Skin of body (tissue), 2 donors: Measurements from ENCODE around the gene CDH18. TPM values are rescaled to one million over a fixed set of nuclear protein-coding genes. Genes with fewer than 3 reads are reported as not detected.
A peak's percentile ranks its signal among the peaks of the same experiment; 100 is the strongest.
"Not testable (repeated sequence)": the region's sequence is repeated elsewhere in the genome, so short reads cannot be mapped to it uniquely, and the experiment has no call there.

Source experiments
- DNase-seq: peaks from one replicate; lab custom pipeline; 2025; lab: John Stamatoyannopoulos, UW
- total RNA-seq: library from RNA; depleted of rRNA; stranded (reverse); fragments of >200 nt; gene quantifications from one replicate; pipeline ENCODE4 v1.2.3, GENCODE V29; 2014

The CDH18 gene
- total RNA-seq, 1 donor from 2014 or later = 16.5 TPM

DNA sequence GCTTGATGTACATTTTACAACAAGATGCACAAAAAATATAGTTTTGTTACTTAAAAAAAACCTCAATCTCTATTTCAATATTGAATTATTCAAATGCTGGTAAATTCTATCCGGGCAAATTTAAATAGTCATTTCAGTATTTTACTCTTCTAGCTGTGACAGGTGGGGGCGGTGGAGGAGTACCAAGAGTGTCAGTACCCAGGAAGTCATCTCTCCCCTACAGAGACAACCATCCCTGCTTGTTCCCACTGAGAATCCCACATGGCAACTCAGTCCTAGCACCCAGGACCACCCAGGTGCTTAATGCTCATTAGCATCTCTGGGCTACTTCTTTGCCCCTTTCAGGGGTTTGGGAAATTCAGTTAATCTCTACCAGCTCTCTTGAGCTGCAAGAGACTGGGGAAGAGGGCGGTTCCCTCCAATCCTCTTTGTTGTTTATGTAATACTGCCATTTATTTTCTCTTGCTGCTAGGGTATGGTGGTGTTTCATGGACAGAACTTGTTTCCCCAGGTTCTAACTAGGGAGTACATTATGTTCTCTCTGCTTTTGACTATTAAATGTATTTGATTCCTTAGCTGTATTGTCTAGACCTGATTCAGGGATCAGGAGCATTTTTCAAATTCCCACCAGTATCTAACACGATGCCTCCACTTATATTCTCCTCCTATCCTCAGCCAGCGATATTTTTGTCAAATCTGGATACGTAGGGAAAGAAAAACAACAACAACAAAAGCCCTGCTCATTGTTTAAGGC lies 122.5 kb downstream of the CDH18 start:
- no peak for DNase-seq

- no peak for DNase-seq
Observed at GRCh38 chr5:19862711-19863110, 125.3 kb downstream of the CDH18 start.

DNA sequence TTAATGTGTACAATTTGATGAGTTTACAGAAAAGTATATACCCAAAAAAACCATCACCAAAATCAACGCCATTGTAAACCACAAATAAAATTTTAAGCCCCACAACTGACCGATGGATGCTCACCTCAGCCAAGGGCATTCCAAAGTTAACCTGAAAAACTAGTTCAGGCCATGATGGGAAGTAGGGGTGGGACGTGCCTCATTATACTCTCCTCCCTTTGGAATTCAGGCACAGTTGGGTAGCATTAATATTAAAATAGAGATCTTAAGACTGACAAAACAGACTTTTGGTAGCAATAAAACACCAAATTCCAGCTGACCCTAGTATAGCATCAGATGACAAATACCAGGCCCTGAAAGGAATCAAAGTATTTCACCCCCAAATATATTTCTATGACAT lies 129.0 kb downstream of the CDH18 start:
- DNase-seq = no peak

DNA sequence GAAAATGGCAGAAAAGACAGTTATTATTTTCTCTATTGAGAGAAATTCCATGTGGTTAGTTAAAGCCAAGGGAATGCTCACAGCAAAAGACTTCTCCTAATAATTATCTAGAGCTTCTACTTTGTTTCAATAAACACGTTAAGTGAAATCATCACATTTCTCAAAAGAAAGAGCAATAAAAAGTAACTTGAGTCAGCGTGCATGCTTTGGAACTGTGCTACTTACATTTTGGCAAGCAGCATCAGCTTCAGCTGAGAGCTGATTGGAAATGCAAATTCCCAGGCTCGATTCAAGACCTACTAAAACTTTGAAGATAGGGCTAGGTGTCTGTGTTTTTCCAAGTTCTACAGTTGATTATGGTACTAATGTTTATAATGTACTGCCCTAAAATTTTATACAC lies 132.1 kb downstream of the CDH18 start:
- DNase-seq = no peak

- no peak for DNase-seq
Observed at GRCh38 chr5:19855453-19855852, 132.5 kb downstream of the CDH18 start.

DNA sequence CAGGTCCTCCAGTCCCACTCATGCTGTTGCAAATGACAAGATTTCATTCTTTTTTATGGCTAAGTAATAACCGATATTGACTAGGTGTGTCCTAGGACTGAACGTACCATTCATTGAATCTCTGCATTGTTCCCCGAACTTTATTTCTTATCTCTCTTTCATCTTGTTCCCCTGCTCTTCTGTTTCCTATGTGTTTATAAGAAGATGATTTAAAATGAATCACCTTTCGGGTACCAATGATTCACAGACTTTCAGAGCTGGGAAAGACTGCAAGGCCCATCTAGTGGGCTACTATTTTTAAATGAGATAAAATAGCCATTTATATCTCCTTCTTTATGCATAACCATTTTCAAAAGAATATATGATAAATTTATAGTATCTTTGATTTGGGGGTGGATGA lies 133.0 kb downstream of the CDH18 start:
- DNase-seq = no peak

- no peak for DNase-seq
Observed at GRCh38 chr5:19853616-19854240, 134.3 kb downstream of the CDH18 start.

GRCh38 chr5:19837536-19838174 lies 150.3 kb downstream of the CDH18 start:
- no peak for DNase-seq

GRCh38 chr5:19835442-19835841 lies 152.6 kb downstream of the CDH18 start:
- no peak for DNase-seq

- DNase-seq = not testable (repeated sequence)
Observed at GRCh38 chr5:19812720-19813119, 175.3 kb downstream of the CDH18 start.

DNA sequence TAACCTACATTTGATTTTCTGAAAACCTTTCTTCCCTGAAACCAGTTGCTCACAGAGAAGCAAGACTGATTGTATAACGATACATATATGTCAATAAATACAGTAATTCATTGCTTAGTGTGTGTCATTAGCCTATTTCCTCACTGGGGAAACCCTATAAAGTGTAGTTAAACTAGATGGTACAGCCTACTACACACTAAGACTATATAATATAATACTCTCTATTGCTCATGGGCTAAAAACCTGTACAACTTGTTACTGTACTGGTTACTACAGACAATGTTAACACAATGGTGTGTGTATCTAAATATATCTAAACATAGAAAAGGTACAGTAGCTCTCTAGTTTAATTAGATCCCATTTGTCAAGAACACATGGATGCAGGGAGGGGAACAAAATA lies 181.2 kb downstream of the CDH18 start:
- DNase-seq = no peak

DNA sequence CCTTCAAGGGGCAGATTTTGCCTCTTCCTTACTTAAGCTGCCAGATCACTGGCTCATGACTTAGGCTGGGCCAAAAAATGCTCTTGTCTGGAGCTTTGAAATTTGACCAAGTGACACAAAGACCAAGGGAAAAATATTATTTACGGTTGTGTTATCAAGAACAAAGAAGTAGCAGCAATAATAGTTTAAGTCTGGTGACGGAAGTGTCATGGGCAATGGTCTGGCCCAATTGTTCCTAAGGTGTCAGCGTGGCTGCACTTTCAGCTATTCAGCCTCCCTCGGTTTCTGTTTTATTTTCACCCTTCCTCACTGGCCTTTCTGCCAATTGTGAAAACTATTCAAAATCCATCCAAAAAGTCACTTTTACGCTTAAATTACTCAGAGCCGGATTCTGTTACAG lies 185.3 kb downstream of the CDH18 start:
- DNase-seq = no peak

DNA sequence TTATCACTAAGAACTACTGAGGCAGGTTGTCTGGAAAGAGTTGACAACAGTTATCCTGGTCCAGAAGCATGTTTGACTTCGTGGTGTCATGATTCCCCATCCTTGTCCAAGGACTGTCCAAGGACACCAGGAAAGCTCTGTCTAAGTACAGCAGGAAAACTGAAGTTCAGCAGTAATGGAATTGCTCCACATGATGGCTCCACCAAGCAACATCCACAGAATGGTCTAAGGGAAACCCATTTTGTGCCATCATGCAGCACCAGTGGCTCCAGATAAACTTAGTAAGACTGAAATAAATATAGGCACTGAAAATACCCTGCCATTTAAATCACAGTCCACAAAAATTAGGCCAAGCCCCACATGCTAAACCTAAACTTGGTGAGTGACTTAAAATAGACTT lies 192.8 kb downstream of the CDH18 start:
- DNase-seq = no peak

- no peak for DNase-seq
Observed at GRCh38 chr5:19790829-19791466, 197.1 kb downstream of the CDH18 start.

- DNase-seq = peak; percentile 84
Observed at GRCh38 chr5:19782566-19782965, 205.4 kb downstream of the CDH18 start.

DNA sequence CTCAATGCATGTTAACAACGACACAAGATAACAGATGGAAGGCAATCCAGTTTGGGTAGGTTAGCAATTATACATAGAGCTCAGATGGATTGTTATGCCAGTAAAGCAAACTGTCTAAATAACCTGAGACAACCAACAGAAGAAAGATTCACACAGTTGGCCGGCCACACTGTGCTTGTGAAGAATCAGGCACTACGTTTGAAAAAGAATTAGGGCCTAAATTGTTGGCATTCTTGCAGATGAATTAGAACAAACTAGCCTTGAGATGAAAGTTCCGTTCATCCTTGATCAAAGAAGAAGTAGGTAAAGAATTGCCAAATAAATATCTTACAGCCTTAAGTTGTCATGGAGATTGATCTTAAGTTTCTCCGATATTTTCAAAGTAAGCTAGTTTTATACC lies 210.6 kb downstream of the CDH18 start:
- DNase-seq = no peak

DNA sequence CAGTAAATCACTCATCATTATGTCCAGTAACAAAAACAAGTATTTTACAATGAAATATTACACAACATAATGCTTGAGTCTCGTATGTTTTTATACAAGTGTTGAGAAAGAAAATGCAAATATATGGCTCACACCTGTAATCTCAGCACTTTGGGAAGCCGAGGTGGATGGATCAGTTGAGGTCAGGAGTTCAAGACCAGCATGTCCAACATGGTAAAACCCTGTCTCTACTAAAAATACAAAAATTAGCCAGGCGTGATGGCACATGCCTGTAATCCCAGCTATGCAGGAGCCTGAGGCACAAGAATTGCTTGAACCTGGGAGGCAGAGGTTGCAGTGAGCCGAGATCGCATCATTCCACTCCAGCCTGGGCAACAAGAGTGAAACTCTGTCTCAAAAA lies 211.1 kb downstream of the CDH18 start:
- not testable (repeated sequence) for DNase-seq

DNA sequence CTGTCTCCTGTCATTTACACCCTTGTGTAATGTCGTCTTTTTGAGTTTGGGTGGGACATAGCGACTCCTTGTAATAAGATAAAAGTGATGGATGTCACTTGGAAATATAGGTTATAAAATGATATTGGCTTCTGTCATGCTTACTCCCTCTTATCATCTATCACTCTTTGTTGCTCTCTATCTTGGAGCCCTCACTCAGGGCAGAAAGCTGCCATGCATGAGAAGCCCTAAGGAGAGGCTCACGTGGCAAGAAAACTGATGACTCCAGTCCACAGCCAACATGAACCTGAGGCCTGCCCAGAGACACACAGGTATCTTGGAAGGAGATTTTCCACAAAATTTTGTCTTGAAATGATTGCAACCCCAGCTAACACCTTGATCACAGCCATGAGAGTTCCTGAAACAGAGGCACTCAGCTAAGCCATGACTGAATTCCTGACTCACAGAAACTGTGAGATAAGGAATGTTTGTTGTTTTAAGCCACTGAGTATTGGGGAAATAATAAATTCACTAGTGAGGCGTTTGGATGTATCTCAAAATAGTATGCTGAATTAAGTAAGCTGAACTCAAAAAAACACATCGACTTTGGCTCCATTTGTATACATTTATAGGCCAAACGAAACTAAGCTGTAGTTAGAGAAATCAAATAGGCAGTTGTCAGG lies 216.7 kb downstream of the CDH18 start:
- DNase-seq = no peak

DNA sequence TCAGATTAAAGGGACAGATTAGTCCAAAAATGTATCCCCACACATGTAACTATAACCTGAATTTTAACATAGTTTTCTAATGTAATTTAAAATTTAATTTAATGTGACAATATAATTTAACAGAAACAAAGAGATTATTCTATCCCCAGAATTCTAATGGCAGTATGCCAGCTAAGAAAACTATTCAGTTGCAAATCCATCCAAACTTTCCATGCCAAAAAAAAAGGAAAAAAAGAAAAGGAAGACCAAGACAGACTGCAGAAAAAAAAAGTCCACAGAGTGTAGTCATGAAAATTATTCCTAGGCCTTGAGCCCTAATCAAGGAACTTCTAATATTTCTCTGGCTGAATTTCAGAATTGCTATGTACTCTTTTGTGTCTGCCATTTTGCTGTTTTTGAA lies 217.6 kb downstream of the CDH18 start:
- DNase-seq = no peak

DNA sequence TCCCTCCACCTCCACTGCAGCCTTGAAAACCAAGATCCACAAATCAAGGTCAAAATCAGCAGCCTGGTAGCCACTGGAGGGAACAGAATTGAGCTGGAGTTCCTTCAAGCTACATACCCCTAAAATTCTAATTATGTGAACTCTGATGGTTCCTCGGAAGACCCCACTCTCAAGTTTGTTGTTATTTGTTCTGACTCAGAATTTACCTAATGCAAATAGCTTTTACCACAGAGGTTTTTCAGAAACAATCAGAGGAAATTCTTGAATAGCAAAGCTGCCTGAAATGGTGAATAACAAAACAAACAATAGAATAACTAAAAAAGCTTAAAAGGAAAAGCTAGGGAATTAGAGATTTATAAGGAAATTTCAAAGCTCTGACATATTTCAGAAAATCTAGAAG lies 220.0 kb downstream of the CDH18 start:
- no peak for DNase-seq

DNA sequence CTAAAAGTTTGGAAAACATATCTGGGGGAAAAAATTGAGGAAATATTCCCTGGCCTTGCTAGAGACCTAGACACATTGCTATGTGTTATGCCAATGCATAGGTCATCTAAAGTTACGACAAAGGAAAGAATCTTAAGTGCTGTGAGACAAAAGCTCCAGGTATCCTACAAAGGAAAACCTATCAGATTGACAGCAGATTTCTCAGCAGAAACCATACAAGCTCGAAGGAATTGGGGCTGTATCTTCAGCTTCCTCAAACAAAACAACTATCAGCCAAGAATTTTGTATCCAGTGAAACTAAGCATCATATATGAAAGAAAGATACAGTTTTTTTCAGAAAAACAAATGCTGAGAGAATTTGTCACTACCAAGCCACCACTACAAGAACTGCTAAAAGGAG lies 234.4 kb downstream of the CDH18 start:
- no peak for DNase-seq

- DNase-seq = peak; percentile 65
Observed at GRCh38 chr5:19751326-19751725, 236.7 kb downstream of the CDH18 start.
